K562 (cell line): ENCODE data around the gene DMAC2L. TPM values are rescaled to one million over a fixed set of nuclear protein-coding genes. Genes with fewer than 3 reads are reported as not detected.

Experiments
- BACH1 ChIP-seq: fragments of 200-800 bp; sonication (Bioruptor generic); IDR thresholded peaks from 2 replicates; pipeline ENCODE4 v1.6.1; 2016; ENCODE audit warnings: missing genetic modification characterization, missing compliant biosample characterization
- EZH2 ChIP-seq: IDR thresholded peaks from 2 replicates; pipeline ENCODE4 v1.6.1; 2012; ENCODE audit warnings: low read depth, mild to moderate bottlenecking, inconsistent platforms, low read length, borderline replicate concordance
- LARP7 ChIP-seq: fragments of 450-650 bp; IDR thresholded peaks from 2 replicates; pipeline ENCODE4 v1.6.1; 2016
- MAFG ChIP-seq: fragments of 450-650 bp; conservative IDR thresholded peaks from 2 replicates; pipeline ENCODE4 v1.6.1; 2016; ENCODE audit warnings: missing genetic modification characterization, missing compliant biosample characterization
- RBBP5 ChIP-seq: fragments of 200-600 bp; sonication (generic); IDR thresholded peaks from 2 replicates; pipeline ENCODE4 v1.6.1; 2012; ENCODE audit warnings: borderline replicate concordance, mild to moderate bottlenecking, low read length, control low read depth, inconsistent platforms; ENCODE audit not compliant: insufficient read depth, poor library complexity, severe bottlenecking
- RBM22 ChIP-seq: fragments of 200-400 bp; formaldehyde crosslinking; IDR thresholded peaks from 2 replicates; pipeline ENCODE4 v1.6.1; 2018; ENCODE audit warnings: low read length, low read depth; ENCODE audit not compliant: poor library complexity, severe bottlenecking
- RBM34 ChIP-seq: fragments of 200-400 bp; formaldehyde crosslinking; IDR thresholded peaks from 2 replicates; pipeline ENCODE4 v1.6.1; 2018; ENCODE audit warnings: low read length, borderline replicate concordance; ENCODE audit not compliant: insufficient read depth
- RNF2 ChIP-seq: sonication (generic); IDR thresholded peaks from 2 replicates; pipeline ENCODE4 v1.6.1; 2016
- ZKSCAN1 ChIP-seq: fragments of 150-350 bp; IDR thresholded peaks from 2 replicates; pipeline ENCODE4 v1.6.1; 2016; ENCODE audit warnings: low read depth, low read length
- ZNF77 ChIP-seq: fragments of 250-450 bp; sonication (Bioruptor Pico); IDR thresholded peaks from 2 replicates; pipeline ENCODE4 v1.5.0; 2020
- polyA plus RNA-seq, 8 experiments: library from polyadenylated mRNA; depleted of rRNA in 4 of 8; stranded (reverse) in 5 of 8; unstranded in 3 of 8; fragments of >200 nt; fragmentation: Nextera tagmentation in 2 of 8; fragmentation: Illumina TruSeq in 1 of 8; extraction: Ambion mirVana in 2 of 8; extraction: Trizol in 1 of 8; gene quantifications; 2 replicates each; pipeline versions ENCODE4 v1.2.1 to v1.2.3, GENCODE V29; 2011 to 2014; ENCODE audit warnings: inconsistent platforms in 1 of 8, missing spikeins in 1 of 8
- total RNA-seq, 7 experiments: library from RNA; depleted of rRNA in 6 of 7; stranded (reverse); fragments of >200 nt in 6 of 7; fragmentation: Illumina TruSeq in 2 of 7; extraction: Trizol in 2 of 7; gene quantifications; 2 replicates each; pipeline versions ENCODE4 v1.2.1 to v1.2.3, GENCODE V29; 2011 to 2021; ENCODE audit warnings: low replicate concordance in 1 of 7
- TF ChIP-seq, protein P1 (sequence below): fragments of 450-650 bp; conservative IDR thresholded peaks from 2 replicates; pipeline ENCODE4 v1.6.1; 2016; ENCODE audit warnings: missing genetic modification characterization, low read depth, mild to moderate bottlenecking, control low read depth, missing compliant biosample characterization
- TF ChIP-seq, protein P2 (sequence below): sonication (generic); formaldehyde crosslinking; IDR thresholded peaks from 2 replicates; pipeline ENCODE4 v1.8.0; 2022; ENCODE audit warnings: mild to moderate bottlenecking, missing genetic modification reagents
- TF ChIP-seq, protein P3 (sequence below): fragments of 250-450 bp; sonication (Bioruptor Pico); IDR thresholded peaks from 2 replicates; pipeline ENCODE4 v1.4.0; 2020
- TF ChIP-seq, protein P4 (sequence below): fragments of 450-650 bp; IDR thresholded peaks from 2 replicates; pipeline ENCODE4 v1.6.1; 2016; ENCODE audit warnings: borderline replicate concordance
- TF ChIP-seq, protein P5 (sequence below): fragments of 250-450 bp; sonication (Bioruptor Pico); IDR thresholded peaks from 2 replicates; pipeline ENCODE4 v1.8.0; 2022; ENCODE audit warnings: inconsistent platforms, mild to moderate bottlenecking, moderate library complexity, borderline replicate concordance

DMAC2L gene
- total and polyA plus RNA-seq, 9 of the 15 experiments (the other 6 are each of a cell fraction or from before 2014, with no cell fraction given): 4.0 to 37.2 (median 9.3) TPM

DNA sequence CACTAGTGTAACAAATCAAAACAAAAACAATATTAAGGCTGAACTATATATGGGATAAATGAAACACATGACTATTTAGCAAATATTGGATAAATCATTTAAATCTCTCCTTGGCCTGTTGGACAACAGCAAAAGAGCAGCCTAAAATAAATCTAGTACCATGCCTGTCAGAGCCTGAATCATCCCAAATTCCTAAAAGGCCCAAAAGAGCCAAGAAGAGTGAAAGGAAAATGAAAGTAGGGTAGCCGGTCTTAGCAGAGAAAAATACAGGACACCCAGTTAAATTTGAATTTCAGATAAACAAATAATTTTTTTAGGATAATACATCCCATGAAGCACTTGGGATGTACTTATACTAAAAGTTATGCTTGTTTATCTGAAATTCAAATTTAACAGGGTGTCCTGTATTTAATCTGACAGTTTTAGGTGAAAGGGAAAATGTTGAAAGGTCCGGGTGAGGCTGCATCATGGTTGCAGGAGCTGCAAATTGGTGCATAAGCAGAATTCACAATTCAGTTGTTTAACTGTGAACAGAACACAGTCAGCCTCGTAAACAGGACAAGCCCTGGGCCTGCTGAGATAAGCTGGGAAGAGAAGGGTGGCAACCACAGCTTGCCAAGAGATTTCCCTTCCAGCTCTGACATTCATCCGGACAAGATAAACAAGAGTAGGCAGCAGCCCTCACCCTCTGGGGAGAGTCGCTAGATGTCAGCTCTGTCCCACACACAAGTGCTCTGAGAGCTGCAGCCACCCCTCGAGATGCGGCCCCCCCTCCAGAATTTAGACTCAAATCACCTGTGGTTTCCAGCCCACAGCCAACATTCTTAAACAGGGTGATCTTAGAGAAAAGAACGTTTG lies 30.3 kb downstream of the DMAC2L start (continued):
- TF ChIP-seq, protein P1, sequence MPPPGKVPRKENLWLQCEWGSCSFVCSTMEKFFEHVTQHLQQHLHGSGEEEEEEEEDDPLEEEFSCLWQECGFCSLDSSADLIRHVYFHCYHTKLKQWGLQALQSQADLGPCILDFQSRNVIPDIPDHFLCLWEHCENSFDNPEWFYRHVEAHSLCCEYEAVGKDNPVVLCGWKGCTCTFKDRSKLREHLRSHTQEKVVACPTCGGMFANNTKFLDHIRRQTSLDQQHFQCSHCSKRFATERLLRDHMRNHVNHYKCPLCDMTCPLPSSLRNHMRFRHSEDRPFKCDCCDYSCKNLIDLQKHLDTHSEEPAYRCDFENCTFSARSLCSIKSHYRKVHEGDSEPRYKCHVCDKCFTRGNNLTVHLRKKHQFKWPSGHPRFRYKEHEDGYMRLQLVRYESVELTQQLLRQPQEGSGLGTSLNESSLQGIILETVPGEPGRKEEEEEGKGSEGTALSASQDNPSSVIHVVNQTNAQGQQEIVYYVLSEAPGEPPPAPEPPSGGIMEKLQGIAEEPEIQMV (tag): no peak
- TF ChIP-seq RBM22: no peak
- no peak for TF ChIP-seq EZH2
- 0 out of 2 replicates have a peak, but pooled peaks have one; percentile 31 for TF ChIP-seq RNF2
- no peak for TF ChIP-seq LARP7
- TF ChIP-seq MAFG (tag): 0 out of 2 replicates have a peak, but pooled peaks have one; percentile 4
- TF ChIP-seq, protein P2, sequence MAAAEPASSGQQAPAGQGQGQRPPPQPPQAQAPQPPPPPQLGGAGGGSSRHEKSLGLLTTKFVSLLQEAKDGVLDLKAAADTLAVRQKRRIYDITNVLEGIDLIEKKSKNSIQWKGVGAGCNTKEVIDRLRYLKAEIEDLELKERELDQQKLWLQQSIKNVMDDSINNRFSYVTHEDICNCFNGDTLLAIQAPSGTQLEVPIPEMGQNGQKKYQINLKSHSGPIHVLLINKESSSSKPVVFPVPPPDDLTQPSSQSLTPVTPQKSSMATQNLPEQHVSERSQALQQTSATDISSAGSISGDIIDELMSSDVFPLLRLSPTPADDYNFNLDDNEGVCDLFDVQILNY (CRISPR knock-in tag): no peak
- TF ChIP-seq, protein P3, sequence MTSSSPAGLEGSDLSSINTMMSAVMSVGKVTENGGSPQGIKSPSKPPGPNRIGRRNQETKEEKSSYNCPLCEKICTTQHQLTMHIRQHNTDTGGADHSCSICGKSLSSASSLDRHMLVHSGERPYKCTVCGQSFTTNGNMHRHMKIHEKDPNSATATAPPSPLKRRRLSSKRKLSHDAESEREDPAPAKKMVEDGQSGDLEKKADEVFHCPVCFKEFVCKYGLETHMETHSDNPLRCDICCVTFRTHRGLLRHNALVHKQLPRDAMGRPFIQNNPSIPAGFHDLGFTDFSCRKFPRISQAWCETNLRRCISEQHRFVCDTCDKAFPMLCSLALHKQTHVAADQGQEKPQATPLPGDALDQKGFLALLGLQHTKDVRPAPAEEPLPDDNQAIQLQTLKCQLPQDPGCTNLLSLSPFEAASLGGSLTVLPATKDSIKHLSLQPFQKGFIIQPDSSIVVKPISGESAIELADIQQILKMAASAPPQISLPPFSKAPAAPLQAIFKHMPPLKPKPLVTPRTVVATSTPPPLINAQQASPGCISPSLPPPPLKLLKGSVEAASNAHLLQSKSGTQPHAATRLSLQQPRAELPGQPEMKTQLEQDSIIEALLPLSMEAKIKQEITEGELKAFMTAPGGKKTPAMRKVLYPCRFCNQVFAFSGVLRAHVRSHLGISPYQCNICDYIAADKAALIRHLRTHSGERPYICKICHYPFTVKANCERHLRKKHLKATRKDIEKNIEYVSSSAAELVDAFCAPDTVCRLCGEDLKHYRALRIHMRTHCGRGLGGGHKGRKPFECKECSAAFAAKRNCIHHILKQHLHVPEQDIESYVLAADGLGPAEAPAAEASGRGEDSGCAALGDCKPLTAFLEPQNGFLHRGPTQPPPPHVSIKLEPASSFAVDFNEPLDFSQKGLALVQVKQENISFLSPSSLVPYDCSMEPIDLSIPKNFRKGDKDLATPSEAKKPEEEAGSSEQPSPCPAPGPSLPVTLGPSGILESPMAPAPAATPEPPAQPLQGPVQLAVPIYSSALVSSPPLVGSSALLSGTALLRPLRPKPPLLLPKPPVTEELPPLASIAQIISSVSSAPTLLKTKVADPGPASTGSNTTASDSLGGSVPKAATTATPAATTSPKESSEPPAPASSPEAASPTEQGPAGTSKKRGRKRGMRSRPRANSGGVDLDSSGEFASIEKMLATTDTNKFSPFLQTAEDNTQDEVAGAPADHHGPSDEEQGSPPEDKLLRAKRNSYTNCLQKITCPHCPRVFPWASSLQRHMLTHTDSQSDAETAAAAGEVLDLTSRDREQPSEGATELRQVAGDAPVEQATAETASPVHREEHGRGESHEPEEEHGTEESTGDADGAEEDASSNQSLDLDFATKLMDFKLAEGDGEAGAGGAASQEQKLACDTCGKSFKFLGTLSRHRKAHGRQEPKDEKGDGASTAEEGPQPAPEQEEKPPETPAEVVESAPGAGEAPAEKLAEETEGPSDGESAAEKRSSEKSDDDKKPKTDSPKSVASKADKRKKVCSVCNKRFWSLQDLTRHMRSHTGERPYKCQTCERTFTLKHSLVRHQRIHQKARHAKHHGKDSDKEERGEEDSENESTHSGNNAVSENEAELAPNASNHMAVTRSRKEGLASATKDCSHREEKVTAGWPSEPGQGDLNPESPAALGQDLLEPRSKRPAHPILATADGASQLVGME (CRISPR knock-in tag): no peak
- TF ChIP-seq ZNF77 (CRISPR knock-in tag): no peak
- no peak for TF ChIP-seq RBBP5
- TF ChIP-seq BACH1 (tag): 0 out of 2 replicates have a peak, but pooled peaks have one; percentile 17
- peak; percentile 90 for TF ChIP-seq ZKSCAN1
- TF ChIP-seq, protein P4, sequence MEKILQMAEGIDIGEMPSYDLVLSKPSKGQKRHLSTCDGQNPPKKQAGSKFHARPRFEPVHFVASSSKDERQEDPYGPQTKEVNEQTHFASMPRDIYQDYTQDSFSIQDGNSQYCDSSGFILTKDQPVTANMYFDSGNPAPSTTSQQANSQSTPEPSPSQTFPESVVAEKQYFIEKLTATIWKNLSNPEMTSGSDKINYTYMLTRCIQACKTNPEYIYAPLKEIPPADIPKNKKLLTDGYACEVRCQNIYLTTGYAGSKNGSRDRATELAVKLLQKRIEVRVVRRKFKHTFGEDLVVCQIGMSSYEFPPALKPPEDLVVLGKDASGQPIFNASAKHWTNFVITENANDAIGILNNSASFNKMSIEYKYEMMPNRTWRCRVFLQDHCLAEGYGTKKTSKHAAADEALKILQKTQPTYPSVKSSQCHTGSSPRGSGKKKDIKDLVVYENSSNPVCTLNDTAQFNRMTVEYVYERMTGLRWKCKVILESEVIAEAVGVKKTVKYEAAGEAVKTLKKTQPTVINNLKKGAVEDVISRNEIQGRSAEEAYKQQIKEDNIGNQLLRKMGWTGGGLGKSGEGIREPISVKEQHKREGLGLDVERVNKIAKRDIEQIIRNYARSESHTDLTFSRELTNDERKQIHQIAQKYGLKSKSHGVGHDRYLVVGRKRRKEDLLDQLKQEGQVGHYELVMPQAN: no peak
- no peak for TF ChIP-seq RBM34
- TF ChIP-seq, protein P5, sequence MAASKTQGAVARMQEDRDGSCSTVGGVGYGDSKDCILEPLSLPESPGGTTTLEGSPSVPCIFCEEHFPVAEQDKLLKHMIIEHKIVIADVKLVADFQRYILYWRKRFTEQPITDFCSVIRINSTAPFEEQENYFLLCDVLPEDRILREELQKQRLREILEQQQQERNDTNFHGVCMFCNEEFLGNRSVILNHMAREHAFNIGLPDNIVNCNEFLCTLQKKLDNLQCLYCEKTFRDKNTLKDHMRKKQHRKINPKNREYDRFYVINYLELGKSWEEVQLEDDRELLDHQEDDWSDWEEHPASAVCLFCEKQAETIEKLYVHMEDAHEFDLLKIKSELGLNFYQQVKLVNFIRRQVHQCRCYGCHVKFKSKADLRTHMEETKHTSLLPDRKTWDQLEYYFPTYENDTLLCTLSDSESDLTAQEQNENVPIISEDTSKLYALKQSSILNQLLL (CRISPR knock-in tag): no peak
